MCF 10A (cell line): ENCODE data around the gene MFN2. TPM values are rescaled to one million over a fixed set of nuclear protein-coding genes. Genes with fewer than 3 reads are reported as not detected.

ENCODE experiments used
- BruUV-seq: library from RNA; stranded (reverse); fragments of 400-500 nt; replicated peaks from 2 replicates; lab custom pipeline; 2021; lab: Mats Ljungman, UMichigan
- CTCF ChIA-PET: fragments of 300-600 bp; sonication (Branson Sonifier 250); formaldehyde crosslinking; extraction: SDS; loops from one replicate; lab custom pipeline; 2021; ENCODE audit warnings: antibody characterized with exemption, inconsistent platforms; lab: Yijun Ruan, JAX
- POLR2A ChIA-PET: fragments of 300-600, 350-650 bp; sonication (Branson Sonifier 250); formaldehyde crosslinking; extraction: SDS; loops from one replicate; lab custom pipeline; 2020; ENCODE audit warnings: antibody characterized with exemption, inconsistent platforms; lab: Yijun Ruan, JAX
- DNase-seq: peaks from one replicate; pipeline ENCODE4 v3.0.0-alpha.2; 2018; ENCODE audit not compliant: unreplicated experiment
- H3K27ac Mint-ChIP-seq: one replicate; pipeline ENCODE4 v1.8.0; 2022; ENCODE audit warnings: mild to moderate bottlenecking, low read depth, mixed read lengths; ENCODE audit not compliant: unreplicated experiment
- H3K27me3 Mint-ChIP-seq: one replicate; pipeline ENCODE4 v1.8.0; 2022; ENCODE audit warnings: mixed read lengths; ENCODE audit not compliant: insufficient read depth, unreplicated experiment
- H3K36me3 Mint-ChIP-seq: one replicate; pipeline ENCODE4 v1.8.0; 2022; ENCODE audit warnings: mild to moderate bottlenecking, moderate library complexity, mixed read lengths; ENCODE audit not compliant: insufficient read depth, unreplicated experiment
- H3K4me1 Mint-ChIP-seq: one replicate; pipeline ENCODE4 v1.8.0; 2022; ENCODE audit warnings: mixed read lengths; ENCODE audit not compliant: insufficient read depth, unreplicated experiment
- H3K4me3 Mint-ChIP-seq: one replicate; pipeline ENCODE4 v1.8.0; 2022; ENCODE audit warnings: mild to moderate bottlenecking, moderate library complexity, mixed read lengths; ENCODE audit not compliant: unreplicated experiment
- H3K9me3 Mint-ChIP-seq: one replicate; pipeline ENCODE4 v1.8.0; 2022; ENCODE audit warnings: mixed read lengths; ENCODE audit not compliant: unreplicated experiment
- CTCF ChIP-seq: fragments of 200-600 bp; IDR thresholded peaks from one replicate; pipeline ENCODE4 v1.8.0; 2022; ENCODE audit warnings: antibody characterized with exemption, mild to moderate bottlenecking; ENCODE audit not compliant: unreplicated experiment
- intact Hi-C: fragments of 100-400 bp; cut with micrococcal nuclease; formaldehyde crosslinking; loops from 2 replicates; pipeline ENCODE4 v1.14.1; 2022
- total RNA-seq: library from RNA; stranded (reverse); gene quantifications from 2 replicates; pipeline ENCODE4 v1.2.3, GENCODE V29; 2022

The MFN2 gene
- total RNA-seq, 1 experiment from 2014 or later = 105 TPM

- no TSS peak for BruUV-seq
- no peak for TF ChIP-seq CTCF
- peaks cover 61% of the 10 kb centered on the region for H3K36me3 Mint-ChIP-seq
- POLR2A ChIA-PET = interaction anchor here (0.6 to 7.1 kb wide), 23 partner anchors 8 to 1532 kb away, joined by 3 to 180 read pairs (median 4); partner anchors contain the start of genes KIAA2013 and MIIP
- H3K27me3 Mint-ChIP-seq = no peaks in the 10 kb centered on the region
- peak overlapping the region; percentile 99 for H3K27ac Mint-ChIP-seq
- H3K4me3 Mint-ChIP-seq = peak overlapping the region; percentile 78
- H3K4me1 Mint-ChIP-seq = peaks cover 29% of the 10 kb centered on the region
- no peak for DNase-seq
- intact Hi-C loops = no loop called here
- CTCF ChIA-PET = interaction anchor here (0.8 to 1.2 kb wide), 2 partner anchors 70 to 86 kb away, joined by 3 read pairs; no protein-coding TSS in a partner anchor
- no peaks in the 10 kb centered on the region for H3K9me3 Mint-ChIP-seq
These were observed 1.8 kb downstream of the MFN2 start for GRCh38 chr1:11982010-11982392.

DNA sequence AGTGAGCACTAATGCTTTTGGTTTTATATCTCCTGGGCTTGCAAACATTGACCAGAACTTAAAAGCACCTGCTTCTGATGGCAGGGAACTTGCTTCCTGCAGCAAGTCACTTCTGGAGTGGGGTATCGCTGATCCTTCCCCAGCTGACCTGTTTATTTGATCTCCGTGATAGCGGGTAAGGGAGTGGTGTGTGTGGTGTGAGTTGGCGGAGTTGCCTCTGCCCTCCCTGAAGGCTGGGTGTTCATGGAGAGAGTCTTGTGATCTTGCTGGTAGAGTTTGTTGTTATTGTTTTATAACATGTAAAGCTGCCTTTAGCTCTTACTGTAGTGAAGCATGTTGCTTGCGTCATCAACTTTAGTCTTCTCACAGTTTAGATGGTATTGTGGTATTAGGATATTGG lies 3.9 kb downstream of the MFN2 start:
- CTCF ChIA-PET = interaction anchor here (0.6 to 1.4 kb wide), 3 partner anchors 17 to 76 kb away, joined by 3 to 4 read pairs (median 4); no protein-coding TSS in a partner anchor
- H3K27ac Mint-ChIP-seq = no peak overlapping the region
- peaks cover 77% of the 10 kb centered on the region for H3K36me3 Mint-ChIP-seq
- no peak for TF ChIP-seq CTCF
- BruUV-seq = no TSS peak
- H3K9me3 Mint-ChIP-seq = no peaks in the 10 kb centered on the region
- POLR2A ChIA-PET = interaction anchor here (1.4 to 7.1 kb wide), 2 partner anchors 35 to 75 kb away, joined by 3 to 180 read pairs; partner anchors contain the start of gene MIIP
- no peak for DNase-seq
- H3K4me3 Mint-ChIP-seq = no peak overlapping the region
- H3K4me1 Mint-ChIP-seq = peaks cover 29% of the 10 kb centered on the region
- no peaks in the 10 kb centered on the region for H3K27me3 Mint-ChIP-seq
- intact Hi-C loops = no loop called here

GRCh38 chr1:11984576-11984975 lies 4.3 kb downstream of the MFN2 start:
- Mint-ChIP-seq H3K4me1 (peaks cover 26% of the 10 kb centered on the region), H3K36me3 (peaks cover 77% of the 10 kb centered on the region), H3K9me3 (no peaks in the 10 kb centered on the region), H3K27me3 (no peaks in the 10 kb centered on the region), H3K27ac (no peak overlapping the region), H3K4me3 (no peak overlapping the region)
- ChIA-PET CTCF (interaction anchor here (0.6 kb wide), 2 partner anchors 17 to 1037 kb away, joined by 3 to 4 read pairs; no protein-coding TSS in a partner anchor), POLR2A (interaction anchor here (1.4 to 7.1 kb wide), 2 partner anchors 34 to 75 kb away, joined by 3 to 180 read pairs; partner anchors contain the start of gene MIIP)
- intact Hi-C loops = no loop called here
- no peak for TF ChIP-seq CTCF
- no TSS peak for BruUV-seq
- no peak for DNase-seq

GRCh38 chr1:11985171-11985570 lies 4.9 kb downstream of the MFN2 start:
- Mint-ChIP-seq H3K4me1 (peaks cover 22% of the 10 kb centered on the region), H3K36me3 (peaks cover 81% of the 10 kb centered on the region), H3K27ac (no peak overlapping the region), H3K9me3 (no peaks in the 10 kb centered on the region), H3K4me3 (no peak overlapping the region), H3K27me3 (no peaks in the 10 kb centered on the region)
- ChIA-PET POLR2A (interaction anchor here (0.6 kb wide), 1 partner anchor 847 kb away, joined by 3 read pairs; no protein-coding TSS in a partner anchor), CTCF (interaction anchor here (0.6 to 0.9 kb wide), 2 partner anchors 147 to 1038 kb away, joined by 3 to 4 read pairs; no protein-coding TSS in a partner anchor)
- intact Hi-C loops = no loop called here
- BruUV-seq = no TSS peak
- no peak for TF ChIP-seq CTCF
- no peak for DNase-seq
